Chondrocyte (in vitro differentiated cells): ENCODE data around the gene GSTP1. TPM values are rescaled to one million over a fixed set of nuclear protein-coding genes. Genes with fewer than 3 reads are reported as not detected.

Experiments used
- DNase-seq: peaks from one replicate; pipeline ENCODE4 v3.0.0; 2021; ENCODE audit warnings: mixed read lengths, low spot score
- H3K27ac Mint-ChIP-seq: one replicate; pipeline ENCODE4 v1.8.0; 2021; ENCODE audit warnings: mild to moderate bottlenecking, moderate library complexity, mixed read lengths; ENCODE audit not compliant: unreplicated experiment
- H3K27me3 Mint-ChIP-seq: 2 replicates; pipeline ENCODE4 v1.8.0; 2021; ENCODE audit warnings: low read depth, mixed read lengths
- H3K36me3 Mint-ChIP-seq: 2 replicates; pipeline ENCODE4 v1.8.0; 2021; ENCODE audit warnings: low read depth, mixed read lengths
- H3K4me1 Mint-ChIP-seq: 2 replicates; pipeline ENCODE4 v1.8.0; 2021; ENCODE audit warnings: low read depth, mild to moderate bottlenecking, mixed read lengths
- H3K4me3 Mint-ChIP-seq: one replicate; pipeline ENCODE4 v1.8.0; 2021; ENCODE audit warnings: mild to moderate bottlenecking, moderate library complexity, mixed read lengths; ENCODE audit not compliant: unreplicated experiment
- H3K9me3 Mint-ChIP-seq: 2 replicates; pipeline ENCODE4 v1.8.0; 2021; ENCODE audit warnings: low read depth, mixed read lengths
- total RNA-seq: library from RNA; stranded (reverse); gene quantifications from 3 replicates; pipeline ENCODE4 v1.2.1, GENCODE V29; 2021
- TF ChIP-seq, protein P1 (sequence below): fragments of 200-600 bp; sonication (generic); IDR thresholded peaks from 2 replicates; pipeline ENCODE4 v1.5.0; 2021; ENCODE audit warnings: antibody characterized with exemption, mild to moderate bottlenecking, moderate library complexity

Gene GSTP1
- total RNA-seq, 1 donor from 2014 or later: 644 TPM

DNA sequence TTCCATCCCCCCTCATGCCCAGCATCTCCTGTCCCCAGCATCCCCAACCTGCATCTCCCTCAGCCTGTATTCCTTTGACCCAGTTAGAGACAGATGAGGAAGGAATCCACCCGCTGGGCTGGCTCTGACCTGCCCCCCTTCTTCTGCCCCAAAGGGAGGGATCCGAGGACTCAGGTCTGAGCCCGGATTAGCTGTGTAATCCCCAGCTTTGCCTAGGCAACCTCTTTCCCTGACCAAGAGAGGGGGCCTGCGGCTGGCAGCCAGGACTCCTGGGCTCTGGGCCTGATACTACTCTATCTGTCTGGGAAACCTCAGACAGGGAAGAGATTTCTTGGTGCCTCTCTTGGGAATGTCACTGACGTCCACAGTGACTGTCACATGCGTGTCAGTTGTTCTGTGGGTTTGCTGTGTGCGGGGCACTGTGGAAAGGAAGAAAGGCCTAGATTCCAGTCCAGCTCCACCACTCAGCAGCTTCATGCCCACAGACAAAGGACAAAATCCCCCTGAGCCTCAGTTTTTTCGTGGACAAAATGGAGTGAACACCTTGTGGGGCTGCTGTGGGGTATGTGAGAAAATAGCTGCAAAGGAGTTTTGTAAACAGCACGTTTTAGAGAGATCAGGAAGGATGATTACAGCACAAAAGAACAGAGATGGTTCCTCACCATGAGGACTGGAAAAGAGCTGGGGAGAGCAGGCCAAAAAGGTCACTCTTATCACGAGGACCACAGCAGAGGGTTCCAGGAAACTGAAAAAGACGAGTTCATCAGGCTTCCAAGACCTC, 21.8 kb downstream of the GSTP1 start:
- peaks cover 8% of the 10 kb centered on the region for H3K4me1 Mint-ChIP-seq
- peaks cover 6% of the 10 kb centered on the region for H3K27me3 Mint-ChIP-seq
- H3K4me3 Mint-ChIP-seq: peak overlapping the region; percentile 24
- no peak for DNase-seq
- no peak overlapping the region for H3K27ac Mint-ChIP-seq
- TF ChIP-seq, protein P1, sequence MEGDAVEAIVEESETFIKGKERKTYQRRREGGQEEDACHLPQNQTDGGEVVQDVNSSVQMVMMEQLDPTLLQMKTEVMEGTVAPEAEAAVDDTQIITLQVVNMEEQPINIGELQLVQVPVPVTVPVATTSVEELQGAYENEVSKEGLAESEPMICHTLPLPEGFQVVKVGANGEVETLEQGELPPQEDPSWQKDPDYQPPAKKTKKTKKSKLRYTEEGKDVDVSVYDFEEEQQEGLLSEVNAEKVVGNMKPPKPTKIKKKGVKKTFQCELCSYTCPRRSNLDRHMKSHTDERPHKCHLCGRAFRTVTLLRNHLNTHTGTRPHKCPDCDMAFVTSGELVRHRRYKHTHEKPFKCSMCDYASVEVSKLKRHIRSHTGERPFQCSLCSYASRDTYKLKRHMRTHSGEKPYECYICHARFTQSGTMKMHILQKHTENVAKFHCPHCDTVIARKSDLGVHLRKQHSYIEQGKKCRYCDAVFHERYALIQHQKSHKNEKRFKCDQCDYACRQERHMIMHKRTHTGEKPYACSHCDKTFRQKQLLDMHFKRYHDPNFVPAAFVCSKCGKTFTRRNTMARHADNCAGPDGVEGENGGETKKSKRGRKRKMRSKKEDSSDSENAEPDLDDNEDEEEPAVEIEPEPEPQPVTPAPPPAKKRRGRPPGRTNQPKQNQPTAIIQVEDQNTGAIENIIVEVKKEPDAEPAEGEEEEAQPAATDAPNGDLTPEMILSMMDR: no peak
- H3K9me3 Mint-ChIP-seq: peaks cover 4% of the 10 kb centered on the region
- no peaks in the 10 kb centered on the region for H3K36me3 Mint-ChIP-seq

DNA sequence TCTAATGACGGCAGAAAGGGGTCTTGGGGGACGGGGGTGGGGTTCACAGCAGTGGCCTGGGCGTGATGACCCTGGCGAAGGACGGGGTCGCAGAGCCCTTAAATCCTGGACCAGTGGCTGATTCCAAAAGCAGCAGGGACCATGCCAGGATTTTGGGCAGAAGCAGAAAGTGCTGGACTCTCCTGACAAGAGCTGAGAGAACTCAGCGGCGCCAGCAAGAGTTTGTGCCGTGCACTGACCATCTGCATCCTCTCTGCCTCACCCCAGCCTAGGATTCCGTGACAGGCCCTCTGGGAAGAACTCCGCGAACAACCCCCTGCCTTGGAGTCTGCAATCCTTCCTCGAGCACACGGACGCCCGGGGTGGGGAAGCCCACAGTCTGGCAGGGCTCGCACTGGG, 22.5 kb downstream of the GSTP1 start:
- H3K4me1 Mint-ChIP-seq: peaks cover 8% of the 10 kb centered on the region
- peaks cover 4% of the 10 kb centered on the region for H3K9me3 Mint-ChIP-seq
- peak overlapping the region; percentile 81 for H3K27ac Mint-ChIP-seq
- no peak for DNase-seq
- H3K36me3 Mint-ChIP-seq: no peaks in the 10 kb centered on the region
- H3K4me3 Mint-ChIP-seq: peak overlapping the region; percentile 81
- H3K27me3 Mint-ChIP-seq: peaks cover 6% of the 10 kb centered on the region
- TF ChIP-seq, protein P1: no peak

DNA sequence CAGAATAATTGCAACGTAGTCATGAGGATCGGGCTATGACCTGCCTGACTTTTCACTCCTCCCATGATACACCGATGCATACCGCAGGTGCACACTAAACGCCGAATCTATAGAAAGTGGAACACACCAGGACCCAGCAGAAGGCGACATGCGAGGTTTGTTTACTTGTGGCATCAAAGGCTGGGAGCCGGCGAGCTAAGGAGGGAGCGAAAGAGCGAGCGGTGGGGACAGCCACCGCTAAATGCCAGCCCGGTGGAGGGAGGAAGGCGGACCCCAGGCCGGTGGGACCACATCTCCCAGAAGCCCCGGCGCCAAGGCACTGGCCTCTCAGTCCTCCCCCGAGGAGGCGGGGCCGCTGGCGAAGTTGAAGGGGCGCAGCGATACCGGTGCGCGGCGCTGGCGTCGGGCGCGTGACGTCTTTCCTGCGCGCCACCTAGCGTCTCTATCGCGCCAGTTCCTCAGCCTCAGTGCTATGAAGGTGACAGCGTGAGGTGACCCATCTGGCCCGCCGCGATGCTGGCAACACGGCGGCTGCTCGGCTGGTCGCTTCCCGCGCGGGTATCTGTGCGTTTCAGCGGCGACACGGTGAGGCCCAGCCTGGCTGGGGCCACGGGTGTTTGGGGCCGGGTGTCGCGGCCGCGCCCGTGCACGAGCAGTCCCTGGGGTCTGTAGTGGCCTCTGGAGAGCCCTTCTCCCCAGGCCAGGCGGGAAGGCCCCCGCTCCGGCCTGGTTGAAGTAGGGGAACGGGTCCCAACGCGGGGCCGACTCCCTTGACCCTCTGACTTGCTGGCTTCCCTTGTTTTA, 23.1 kb downstream of the GSTP1 start, which contains the start of gene NDUFV1:
Gene NDUFV1 (plus strand): TSS at position 445 of the 804 bp plus-strand sequence. CDS start 69 bp downstream, at position 514.
- Mint-ChIP-seq H3K4me1 (peaks cover 8% of the 10 kb centered on the region), H3K36me3 (no peaks in the 10 kb centered on the region), H3K9me3 (peaks cover 4% of the 10 kb centered on the region), H3K27me3 (peaks cover 6% of the 10 kb centered on the region), H3K4me3 (peak within 1 kb of the TSS; percentile 81), H3K27ac (peak within 1 kb of the TSS; percentile 85)
- TF ChIP-seq, protein P1: peak; percentile 75
- DNase-seq: peak; percentile 99

DNA sequence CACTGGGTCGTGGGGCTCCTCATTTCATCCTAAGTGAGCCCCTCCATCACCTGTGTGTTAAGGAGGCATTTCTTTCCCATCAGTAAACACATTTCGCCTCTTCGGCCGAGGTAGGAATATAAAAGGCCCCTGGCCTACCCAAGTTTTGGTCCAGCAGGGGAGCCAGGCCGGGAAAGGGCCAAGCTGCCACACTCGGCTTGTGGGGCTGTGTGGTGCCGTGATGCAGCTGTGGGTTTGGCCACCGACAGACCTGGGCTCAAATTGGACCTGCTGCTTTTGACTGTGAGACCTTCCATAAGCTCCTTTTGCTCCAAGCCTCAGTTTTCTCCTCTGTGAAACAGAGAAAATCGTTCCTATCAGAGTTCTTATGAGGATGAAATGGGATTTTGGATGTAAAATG, 23.9 kb downstream of the GSTP1 start:
- Mint-ChIP-seq H3K27me3 (peaks cover 6% of the 10 kb centered on the region), H3K4me1 (peaks cover 8% of the 10 kb centered on the region), H3K27ac (peak overlapping the region; percentile 85), H3K36me3 (peaks cover 1% of the 10 kb centered on the region), H3K9me3 (peaks cover 4% of the 10 kb centered on the region), H3K4me3 (peak overlapping the region; percentile 81)
- TF ChIP-seq, protein P1: no peak
- no peak for DNase-seq

DNA sequence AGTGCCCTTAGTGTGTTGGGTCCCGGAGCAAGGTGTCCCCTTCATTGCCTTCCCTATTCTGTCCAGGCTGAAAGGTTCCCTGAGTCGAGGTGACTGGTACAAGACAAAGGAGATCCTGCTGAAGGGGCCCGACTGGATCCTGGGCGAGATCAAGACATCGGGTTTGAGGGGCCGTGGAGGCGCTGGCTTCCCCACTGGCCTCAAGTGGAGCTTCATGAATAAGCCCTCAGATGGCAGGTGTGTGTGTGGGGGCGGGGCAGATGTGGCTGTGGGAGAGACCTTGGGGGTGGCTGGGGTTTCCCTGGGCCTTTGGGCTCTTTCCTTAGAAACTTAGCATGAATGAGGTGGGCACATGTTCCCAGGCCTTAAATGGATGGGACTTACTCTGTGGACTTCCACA, 24.9 kb downstream of the GSTP1 start:
- Mint-ChIP-seq H3K27ac (no peak overlapping the region), H3K4me3 (peak overlapping the region; percentile 81), H3K4me1 (peaks cover 8% of the 10 kb centered on the region), H3K27me3 (peaks cover 6% of the 10 kb centered on the region), H3K36me3 (peaks cover 2% of the 10 kb centered on the region), H3K9me3 (no peaks in the 10 kb centered on the region)
- TF ChIP-seq, protein P1: no peak
- no peak for DNase-seq
